WTC11 (cell line): ENCODE measurements around the gene MACROD2.

Source experiments
- ATF6 ChIP-seq: sonication (generic); formaldehyde crosslinking; IDR thresholded peaks from 2 replicates; pipeline ENCODE4 v1.8.1; 2023; ENCODE audit warnings: mild to moderate bottlenecking, missing genetic modification reagents
- CTCF ChIP-seq: fragments of 200-600 bp; IDR thresholded peaks from 2 replicates; pipeline ENCODE4 v1.8.0; 2022; ENCODE audit warnings: antibody characterized with exemption
- GABPB1 ChIP-seq: sonication (generic); formaldehyde crosslinking; IDR thresholded peaks from 2 replicates; pipeline ENCODE4 v1.8.1; 2023; ENCODE audit warnings: mild to moderate bottlenecking, missing genetic modification reagents
- HMGXB4 ChIP-seq: sonication (generic); formaldehyde crosslinking; IDR thresholded peaks from 2 replicates; pipeline ENCODE4 v1.8.1; 2023; ENCODE audit warnings: mild to moderate bottlenecking, moderate library complexity, missing genetic modification reagents
- MXD4 ChIP-seq: fragments of 250-450 bp; sonication (Bioruptor Pico); IDR thresholded peaks from 2 replicates; pipeline ENCODE4 v1.8.0; 2021; ENCODE audit warnings: mild to moderate bottlenecking, moderate library complexity, borderline replicate concordance
- PREB ChIP-seq: sonication (generic); formaldehyde crosslinking; IDR thresholded peaks from 2 replicates; pipeline ENCODE4 v1.8.1; 2022; ENCODE audit warnings: mild to moderate bottlenecking, missing genetic modification reagents, moderate library complexity, borderline replicate concordance
- RORB ChIP-seq: fragments of 250-450 bp; sonication (Bioruptor Pico); IDR thresholded peaks from 2 replicates; pipeline ENCODE4 v1.9.0; 2021; ENCODE audit warnings: mild to moderate bottlenecking
- SMAD3 ChIP-seq: sonication (generic); formaldehyde crosslinking; IDR thresholded peaks from 2 replicates; pipeline ENCODE4 v1.8.0; 2022; ENCODE audit warnings: missing genetic modification reagents, mild to moderate bottlenecking, borderline replicate concordance
- SP1 ChIP-seq: sonication (generic); formaldehyde crosslinking; conservative IDR thresholded peaks from 2 replicates; pipeline ENCODE4 v1.8.1; 2022; ENCODE audit warnings: missing genetic modification reagents
- TEAD4 ChIP-seq: sonication (generic); formaldehyde crosslinking; IDR thresholded peaks from 2 replicates; pipeline ENCODE4 v1.8.0; 2022; ENCODE audit warnings: mild to moderate bottlenecking, missing genetic modification reagents

- no peak for TF ChIP-seq TEAD4 (CRISPR knock-in tag)
- TF ChIP-seq PREB = no peak
- TF ChIP-seq CTCF = no peak
- no peak for TF ChIP-seq SMAD3 (CRISPR knock-in tag)
- TF ChIP-seq ATF6 (CRISPR knock-in tag) = no peak
- TF ChIP-seq GABPB1 (CRISPR knock-in tag) = no peak
- no peak for TF ChIP-seq HMGXB4 (CRISPR knock-in tag)
- no peak for TF ChIP-seq RORB
- no peak for TF ChIP-seq MXD4 (CRISPR knock-in tag)
- no peak for TF ChIP-seq SP1 (CRISPR knock-in tag)
These were observed 1708.0 kb downstream of the MACROD2 start for GRCh38 chr20:15703171-15703911.
